ENCODE results near the gene NCBP3. TPM values are rescaled to one million over a fixed set of nuclear protein-coding genes. Genes with fewer than 3 reads are reported as not detected.

Gene NCBP3
- total and polyA plus RNA-seq, 2 of the 8 experiments (the other 6 are each of a cell fraction or from before 2014, with no cell fraction given) = 19.6 to 46.1 TPM

GRCh38 chr17:3826191-3826590 lies 19.9 kb downstream of the NCBP3 start (continued):
- no peak for TF ChIP-seq CHD7 (IDR thresholded peaks at IDR 0.05; ENCODE audit: insufficient replicate concordance, low read length)
- TF ChIP-seq ZNF274 (IDR thresholded peaks at IDR 0.05; ENCODE audit: borderline replicate concordance, extremely low read depth, low read length) = no peak
- no peak for TF ChIP-seq CTBP2 (IDR thresholded peaks at IDR 0.05; ENCODE audit: borderline replicate concordance, insufficient read depth, insufficient read length, low read length)
- TF ChIP-seq KDM5A (IDR thresholded peaks at IDR 0.05; ENCODE audit: low read length) = no peak
- no peak for TF ChIP-seq SIRT6 (IDR thresholded peaks at IDR 0.05; ENCODE audit: low read length)
